SKM-1 (cell line): Measurements from ENCODE around the gene USP48.

ENCODE experiments used
- DNase-seq: peaks from one replicate; lab custom pipeline; 2025; ENCODE audit not compliant: unreplicated experiment; lab: John Stamatoyannopoulos, UW

The USP48 gene

DNA sequence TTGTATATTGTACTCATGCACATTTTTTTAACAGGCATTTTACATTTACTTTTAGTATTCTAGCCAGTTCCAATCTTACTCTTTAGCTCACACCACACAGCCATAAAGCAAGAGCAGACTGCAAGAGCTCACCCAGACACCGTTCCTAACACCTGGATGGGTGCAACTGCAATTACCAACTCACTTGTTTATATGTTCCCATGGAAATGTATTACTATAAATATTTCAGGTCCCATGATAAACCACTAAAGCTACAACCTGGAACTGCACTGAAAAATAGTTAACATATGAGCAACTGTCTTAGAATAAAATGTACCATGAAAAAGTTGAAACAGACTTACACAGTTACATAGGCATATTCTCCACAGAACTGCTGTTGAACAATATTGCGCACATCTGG lies 30.8 kb downstream of the USP48 start:
- DNase-seq: no peak

DNA sequence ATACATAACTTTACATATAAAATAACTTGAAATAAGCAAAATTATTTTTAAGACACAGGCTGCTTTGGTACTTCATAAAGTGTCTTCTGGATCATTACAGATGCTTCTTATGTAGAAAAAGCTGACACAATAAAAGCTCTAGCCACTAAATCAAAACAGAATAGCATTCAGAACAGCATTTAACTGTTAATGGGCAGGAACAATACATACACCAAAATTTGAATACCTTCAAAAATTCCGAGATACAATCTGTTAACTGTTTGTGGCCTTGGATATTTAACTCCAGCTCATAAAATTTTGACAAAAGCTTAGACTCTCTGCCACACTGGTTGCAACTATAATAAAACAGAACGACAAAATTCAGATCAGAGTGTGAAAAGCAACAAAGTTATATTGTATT lies 31.7 kb downstream of the USP48 start:
- no peak for DNase-seq

DNA sequence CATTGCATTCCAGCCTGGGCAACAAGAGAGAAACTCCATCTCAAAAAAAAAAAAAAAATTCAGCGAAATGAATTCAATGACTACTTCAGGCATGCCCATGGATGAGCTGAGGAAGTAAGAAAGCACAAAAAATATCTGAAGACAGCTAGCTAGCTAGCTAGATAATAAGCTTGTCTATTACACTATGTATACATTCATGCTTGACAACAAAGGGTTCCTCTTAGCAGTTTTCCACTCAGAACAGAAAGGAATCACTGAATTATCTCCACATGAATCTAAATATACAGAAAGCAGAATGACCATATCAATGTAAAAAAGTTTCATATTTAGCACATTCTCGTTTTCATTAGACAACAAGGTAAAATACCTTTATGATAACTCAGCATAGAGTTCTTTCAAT lies 32.1 kb downstream of the USP48 start:
- no peak for DNase-seq

DNA sequence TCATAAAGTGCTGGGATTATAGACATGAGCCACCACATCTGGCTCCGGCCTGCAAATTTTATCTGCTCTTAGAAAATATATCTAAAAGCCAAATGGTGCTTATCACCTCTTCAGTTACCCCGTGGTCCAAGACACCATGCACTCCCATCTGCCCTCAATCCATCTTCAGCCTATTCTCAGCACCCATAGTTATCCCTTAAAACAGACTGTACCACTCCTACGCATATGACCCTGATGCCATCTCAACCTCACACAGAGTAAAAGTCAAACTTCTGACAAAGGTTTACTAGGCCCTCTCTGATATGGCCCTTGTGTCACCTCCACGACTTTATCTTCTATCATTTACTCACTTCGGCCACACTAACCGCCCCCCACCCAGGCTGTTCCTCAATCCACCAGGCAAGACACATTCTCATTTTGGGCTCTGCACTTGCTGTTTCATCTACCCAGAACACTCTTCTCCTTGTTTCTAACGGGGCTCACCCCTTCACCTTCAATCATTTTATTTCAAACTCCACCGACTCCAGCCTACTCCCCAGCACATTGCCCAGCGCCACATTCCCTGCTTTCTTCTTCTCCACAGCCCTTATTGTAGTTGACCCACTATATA lies 33.0 kb downstream of the USP48 start:
- no peak for DNase-seq

DNA sequence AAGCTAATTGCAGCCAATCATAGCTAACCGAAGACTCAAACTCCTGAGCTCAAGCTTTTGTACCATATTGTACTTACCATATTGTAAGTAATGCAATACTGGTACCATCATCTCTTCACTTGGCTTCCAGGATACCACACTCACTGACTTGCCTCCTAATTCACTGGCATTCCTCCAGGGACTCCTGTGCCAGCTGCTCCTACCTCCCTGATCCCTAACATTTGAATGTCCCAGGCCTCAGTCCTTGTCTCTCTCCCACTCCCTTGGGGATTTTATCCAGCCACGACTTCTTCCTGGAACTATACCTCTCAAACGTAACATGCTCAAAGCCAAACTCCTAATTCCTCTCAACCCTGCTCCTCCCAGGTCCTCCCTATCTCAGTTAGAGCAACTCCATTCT lies 33.8 kb downstream of the USP48 start:
- DNase-seq: no peak

DNA sequence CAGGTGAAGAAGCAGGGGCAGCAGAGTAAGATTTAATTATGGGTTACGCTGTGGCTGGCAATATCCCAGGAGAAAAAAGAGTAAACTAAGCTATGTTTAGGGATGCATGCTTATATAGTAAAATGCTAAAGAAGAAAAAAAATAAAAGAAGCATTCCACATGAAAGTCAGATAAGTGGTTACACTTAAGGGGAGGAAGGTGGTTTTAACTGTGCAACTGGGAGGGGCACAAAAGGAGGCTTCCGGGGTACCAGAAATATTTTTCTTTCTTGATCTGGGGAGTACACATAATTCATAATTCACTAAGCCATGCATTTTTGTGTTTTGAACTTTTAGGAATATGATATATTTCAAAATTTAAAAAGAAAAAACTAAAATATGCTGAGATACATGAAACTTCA lies 39.5 kb downstream of the USP48 start:
- no peak for DNase-seq

DNA sequence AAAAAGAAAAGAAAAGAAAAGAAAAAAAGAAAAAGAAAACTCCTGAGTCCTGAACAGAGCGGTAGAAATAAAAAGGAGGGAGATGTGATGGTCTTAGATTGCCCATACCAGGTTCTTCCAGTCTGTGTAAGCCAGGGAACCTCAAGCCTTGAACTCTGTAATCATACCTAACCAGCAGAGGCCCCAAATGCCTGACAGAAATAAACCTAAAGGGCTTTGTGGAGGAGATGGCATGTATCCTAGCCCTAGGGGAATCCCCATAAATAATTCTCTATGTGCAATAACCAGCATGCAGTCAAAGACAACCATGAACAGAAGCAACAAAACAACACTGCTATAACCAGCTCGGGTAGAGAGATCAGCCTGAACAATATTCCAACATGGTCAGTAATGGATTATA lies 40.4 kb downstream of the USP48 start:
- DNase-seq: no peak

DNA sequence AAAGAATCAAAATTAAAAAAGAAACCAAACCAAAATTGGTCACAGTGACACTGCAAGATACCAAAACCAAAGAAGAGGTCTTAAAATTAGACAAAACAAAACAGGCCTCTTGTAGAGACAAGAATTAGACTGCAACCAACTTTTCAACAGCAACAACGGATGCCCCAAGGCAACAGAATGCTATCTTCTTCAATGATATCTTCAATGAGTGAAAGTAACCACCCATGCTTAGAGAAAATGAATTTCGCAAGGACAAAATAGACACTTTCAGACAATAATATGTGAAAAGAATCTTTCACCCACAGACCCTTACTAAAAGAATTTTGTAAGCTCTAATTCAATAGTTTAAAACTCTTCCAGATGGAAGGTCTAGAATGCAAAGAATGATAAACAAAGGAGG lies 41.7 kb downstream of the USP48 start:
- no peak for DNase-seq

DNA sequence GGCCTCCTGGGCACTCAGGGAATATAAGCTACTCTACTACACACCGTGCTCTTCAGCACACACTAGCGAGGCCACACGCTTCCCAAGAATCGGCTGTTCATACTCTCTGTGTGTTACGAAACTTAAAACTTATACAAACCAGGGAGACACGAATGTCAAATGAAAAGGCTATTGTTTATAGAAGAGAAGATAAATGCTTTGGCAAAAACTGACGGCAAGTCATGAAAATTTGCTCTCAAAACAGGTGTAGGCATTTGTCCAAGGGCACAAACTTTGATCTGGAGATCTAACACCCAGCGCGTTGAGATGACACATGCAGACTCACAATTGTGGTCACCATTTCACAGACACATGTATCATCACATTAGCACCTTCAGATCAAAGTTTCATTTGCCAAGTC lies 46.1 kb downstream of the USP48 start:
- no peak for DNase-seq

DNA sequence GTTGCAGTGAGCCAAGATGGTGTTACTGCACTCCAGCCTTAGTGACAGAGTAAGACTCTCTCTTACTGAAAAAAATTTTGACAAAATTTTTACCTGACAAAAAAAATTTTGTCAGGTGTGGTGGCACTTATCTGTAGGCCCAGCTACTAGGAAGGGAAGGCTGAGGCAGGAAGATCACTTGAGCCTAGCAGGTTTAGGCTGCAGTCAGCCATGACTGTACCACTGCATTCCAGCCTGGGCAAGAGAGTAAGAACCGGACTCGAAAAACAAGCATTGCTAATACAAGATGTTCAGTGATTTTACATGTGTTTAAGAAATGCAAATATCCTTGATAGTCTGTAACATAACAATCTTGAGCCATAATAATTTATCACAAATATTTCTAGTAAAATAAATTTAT lies 46.9 kb downstream of the USP48 start:
- no peak for DNase-seq

DNA sequence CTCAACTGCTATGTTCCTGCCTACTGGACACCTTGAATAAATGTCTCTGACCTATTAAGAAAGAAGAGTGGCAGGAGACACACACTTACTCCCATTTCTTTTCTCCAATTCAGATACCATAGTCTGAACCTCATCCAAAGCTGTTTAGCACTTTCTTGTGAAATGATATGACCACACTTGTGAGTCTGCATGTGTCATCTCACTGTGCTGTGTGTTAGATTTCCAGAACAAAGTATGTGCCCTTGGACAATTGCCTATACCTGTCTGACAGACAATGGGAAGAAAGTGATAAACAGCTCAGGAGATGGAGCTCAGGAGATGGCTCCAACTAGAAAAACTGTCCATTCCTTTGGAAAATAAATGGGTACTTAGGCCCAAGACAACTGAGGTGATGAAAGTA lies 48.4 kb downstream of the USP48 start:
- no peak for DNase-seq

DNA sequence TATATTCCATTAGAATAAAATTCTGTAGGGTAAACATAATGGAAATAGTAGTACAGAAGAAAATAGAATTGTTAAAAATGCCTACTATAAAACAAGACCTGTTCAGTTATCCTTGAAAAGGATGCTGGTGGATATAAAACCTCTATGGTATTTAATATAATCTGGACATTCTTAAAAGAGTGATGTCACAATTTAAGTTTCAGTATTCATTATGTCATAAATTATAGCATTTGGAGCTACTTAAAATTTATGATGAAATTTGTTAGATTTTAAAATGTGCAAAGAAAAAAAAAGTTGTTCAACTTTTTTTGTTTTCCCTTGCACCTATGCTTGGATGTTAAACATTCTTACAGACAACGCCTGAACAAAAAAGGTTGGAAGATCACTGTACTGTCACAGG lies 50.3 kb downstream of the USP48 start:
- no peak for DNase-seq

DNA sequence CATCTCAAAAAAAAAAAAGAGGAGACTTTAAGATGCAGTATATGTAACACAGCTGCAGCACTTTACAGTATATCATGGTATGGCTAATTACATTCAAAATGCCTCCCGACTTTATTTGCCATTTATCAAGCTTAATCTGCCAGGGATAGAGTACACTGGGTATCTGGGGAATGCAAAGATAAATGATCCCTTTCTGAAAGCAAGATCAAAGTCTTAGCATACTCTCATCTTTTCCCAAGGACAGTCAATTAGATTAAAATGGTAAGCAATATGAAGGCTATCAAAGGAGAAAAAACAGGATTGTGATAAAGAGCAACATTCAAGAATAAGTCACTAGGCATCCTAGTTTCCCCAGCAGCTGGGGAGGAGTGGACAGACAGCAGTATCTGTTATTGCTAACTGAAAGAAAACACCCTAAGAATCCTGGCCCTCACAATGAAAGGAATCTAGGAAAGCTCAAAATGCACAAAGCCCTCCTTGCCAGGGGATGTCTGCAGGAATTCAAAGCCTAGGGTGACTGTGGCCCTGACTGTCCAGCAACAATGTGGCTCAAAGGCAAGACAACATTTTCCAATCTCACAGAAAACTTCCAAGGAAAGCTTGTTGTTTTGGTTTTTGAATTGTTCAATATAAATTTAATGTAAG lies 57.1 kb downstream of the USP48 start:
- DNase-seq: no peak

DNA sequence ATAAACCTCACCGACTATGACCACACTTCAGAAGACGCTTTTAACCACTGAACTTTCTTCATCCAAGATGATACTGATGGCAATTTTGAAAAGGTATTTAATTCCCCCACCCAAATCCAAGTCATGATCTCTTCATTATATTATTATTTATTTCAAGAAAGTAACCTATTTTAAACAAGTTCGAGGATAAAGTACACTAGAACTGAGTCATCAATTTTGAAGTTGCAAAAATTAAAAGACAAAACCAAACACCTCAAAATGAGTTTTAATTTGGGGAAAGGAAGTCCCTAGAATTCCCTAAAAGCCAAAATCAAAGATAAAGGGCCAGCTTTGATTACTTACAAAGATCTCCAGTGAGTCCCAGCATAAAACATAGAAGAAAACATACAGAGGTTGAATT lies 58.4 kb downstream of the USP48 start:
- DNase-seq: no peak

DNA sequence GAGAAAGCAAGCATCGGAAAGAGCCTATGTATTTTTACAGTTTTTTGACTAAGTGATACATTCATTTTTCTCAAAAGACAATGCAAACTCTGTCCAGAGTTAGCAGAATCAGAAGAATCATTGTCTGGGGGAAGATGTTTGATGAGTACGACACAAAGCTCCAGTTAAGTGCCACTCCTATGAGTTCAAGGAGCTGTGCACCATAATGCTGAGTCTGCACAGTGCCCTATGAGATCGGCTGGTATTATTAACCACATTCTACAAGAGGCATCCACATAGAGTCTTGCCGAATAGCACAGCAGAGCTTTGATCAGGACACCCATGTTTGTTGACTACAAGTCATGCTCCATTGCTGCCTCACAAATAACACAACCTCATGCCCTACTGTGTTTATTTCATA lies 58.9 kb downstream of the USP48 start:
- no peak for DNase-seq

DNA sequence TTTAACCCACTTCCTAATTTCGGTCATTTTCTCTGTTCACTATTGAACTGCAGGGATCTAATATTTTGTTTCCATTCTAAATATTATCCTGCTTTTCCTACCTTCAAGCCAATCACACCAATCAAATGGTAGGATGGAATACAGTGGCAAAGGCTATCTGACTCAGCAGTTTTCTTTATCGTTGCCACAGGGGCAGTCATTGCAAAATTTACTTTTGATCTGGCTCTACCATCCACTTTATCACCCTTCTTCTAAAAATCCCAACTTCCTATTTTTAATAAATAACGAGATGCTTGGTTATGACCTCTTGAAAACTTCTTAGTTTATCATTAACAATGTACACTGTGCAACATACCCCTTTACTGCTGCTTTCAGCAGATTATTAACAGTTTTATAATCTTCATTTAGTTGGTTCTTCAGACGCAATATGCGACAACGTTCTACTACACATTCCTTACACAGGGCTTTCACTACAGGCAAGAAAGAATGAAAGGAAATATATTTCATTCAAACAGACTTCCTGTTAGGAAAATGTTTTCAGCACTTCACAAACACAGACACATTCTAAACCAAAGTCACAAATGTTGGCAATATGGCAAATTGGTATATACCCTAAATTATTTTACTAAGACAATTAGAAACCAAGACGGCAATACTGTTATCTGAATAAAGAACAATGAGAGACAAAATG lies 61.5 kb downstream of the USP48 start:
- DNase-seq: no peak

DNA sequence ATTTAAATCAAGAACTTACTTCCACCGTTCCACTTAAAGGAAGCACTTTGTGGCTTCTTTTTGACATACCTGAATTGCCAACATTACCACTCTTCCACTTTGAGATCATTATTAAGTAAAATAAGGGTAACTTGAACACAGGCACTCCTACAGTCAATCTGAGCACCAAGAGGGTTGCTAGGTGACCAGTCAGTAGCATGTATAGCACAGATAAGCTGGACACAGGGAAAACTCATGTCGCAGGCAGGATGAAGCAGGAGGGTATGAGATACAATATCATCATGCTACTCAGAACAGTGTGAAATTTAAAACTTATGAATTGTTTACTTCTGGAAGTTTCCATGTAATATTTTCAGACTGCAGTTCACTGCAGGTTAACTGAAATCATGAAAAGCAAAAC lies 66.8 kb downstream of the USP48 start:
- DNase-seq: no peak

DNA sequence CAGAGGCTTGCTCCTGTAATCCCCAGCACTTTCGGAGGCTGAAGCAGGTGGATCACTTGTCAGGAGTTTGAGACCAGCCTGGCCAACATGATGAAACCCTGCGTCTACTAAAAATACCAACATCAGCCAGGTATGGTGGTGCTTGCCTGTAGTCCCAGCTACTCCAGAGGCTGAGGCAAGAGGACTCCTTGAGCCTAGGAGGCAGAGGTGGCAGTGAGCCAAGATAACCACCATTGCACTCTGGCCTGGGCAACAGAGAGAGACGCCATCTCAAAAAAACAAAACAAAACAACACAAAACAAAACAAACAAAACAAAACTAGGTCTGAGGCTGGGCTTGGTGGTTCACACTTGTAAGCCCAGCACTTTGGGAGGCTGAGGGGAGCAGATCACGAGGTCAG lies 75.1 kb downstream of the USP48 start:
- no peak for DNase-seq

DNA sequence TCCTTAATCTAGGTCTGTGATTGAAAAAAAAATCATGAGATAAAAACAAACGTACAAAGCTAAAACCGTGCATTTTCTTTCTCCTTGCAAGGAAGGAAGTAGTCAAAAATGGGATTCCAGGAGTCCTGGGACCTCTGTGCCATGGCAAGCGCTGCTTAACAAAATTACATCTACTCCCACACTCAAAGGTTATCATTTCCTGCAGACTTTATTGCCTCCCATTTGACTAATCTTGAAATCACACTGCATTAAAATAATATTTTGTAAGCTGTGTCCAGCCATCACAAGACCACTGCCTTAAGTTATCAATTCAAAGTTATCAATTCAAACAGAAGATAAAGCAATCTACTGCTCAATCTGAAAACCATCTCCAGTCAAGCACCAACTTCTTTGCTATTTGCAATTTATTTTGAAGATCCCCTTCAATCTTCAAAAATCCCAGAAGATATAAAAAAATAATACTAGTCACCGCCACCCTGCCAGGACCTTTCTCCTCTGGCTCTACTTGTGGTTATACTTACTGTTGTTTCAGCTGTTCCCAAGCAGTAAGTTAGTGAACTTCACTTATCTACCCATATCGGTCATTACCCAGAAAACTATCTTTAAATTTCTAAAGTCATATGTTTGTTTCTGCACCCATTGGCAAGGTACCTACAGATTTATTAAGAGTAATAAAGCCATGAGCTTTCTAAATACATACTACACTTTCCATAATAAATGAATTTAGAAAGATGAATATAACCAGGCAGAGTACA lies 75.7 kb downstream of the USP48 start:
- no peak for DNase-seq

DNA sequence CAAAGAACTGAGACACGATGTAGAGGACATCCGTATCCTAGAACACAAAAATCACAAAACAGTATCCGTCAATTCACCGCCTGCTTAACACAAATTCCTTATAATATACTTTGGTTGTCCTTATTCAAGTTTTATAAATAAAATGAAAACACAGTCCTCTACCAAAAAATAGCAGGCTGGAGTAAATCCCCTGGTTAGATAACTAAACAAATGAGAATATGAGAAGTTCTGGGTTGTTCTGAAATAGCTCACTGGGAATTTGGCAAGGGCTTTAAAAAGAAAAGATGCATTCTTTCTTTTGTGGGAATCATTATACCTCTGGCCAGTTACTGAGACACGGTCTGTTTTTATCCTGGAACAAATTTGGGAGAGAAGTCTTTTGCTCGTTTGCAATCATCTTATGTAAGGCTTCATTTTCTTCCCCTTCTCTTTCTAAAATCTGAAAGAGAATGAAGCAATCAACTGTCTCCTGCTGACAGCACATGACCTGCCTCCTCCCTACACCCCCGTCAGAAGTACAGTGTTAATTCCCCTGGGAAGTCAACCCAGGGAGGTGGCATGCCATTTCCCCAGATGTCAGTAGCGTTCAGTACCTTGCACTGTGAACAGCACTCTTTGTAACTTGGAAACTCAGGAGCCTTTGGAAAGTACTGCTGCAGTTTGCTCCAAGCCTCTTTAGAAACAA lies 76.7 kb downstream of the USP48 start:
- peak; percentile 64 for DNase-seq

DNA sequence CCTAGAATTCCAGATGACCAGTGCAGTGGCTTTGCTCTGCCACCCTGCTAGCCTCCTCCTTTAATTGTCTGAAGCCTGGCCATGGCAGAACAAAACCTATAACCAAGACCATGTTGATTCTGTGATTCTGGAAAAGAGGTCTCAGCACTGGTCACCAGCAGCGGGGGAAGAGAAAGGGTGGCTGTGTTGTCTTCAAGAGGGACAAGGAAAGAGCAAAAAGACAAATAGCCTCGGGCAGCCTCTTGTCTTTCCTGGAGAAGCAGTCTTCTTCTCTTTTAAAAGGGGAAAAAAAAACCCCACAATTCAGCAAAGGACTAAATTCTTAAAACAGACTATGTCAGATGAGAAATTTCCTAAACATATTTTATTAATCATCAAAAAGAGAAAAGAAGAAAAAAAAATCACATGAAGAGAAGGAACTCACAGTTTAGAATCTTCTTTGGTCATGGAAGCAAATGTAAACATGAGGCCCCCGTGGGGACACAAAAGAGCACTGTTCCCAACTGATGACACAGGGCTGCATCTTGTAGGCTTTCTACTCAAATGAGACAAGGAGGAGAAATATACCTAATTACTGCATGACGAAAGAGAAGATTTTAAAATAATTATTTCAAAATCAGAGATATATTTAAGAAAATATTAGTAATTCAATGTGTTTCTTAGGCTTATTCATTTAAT lies 77.5 kb downstream of the USP48 start:
- no peak for DNase-seq
